ENCODE results near the gene PARL. TPM values are rescaled to one million over a fixed set of nuclear protein-coding genes. Genes with fewer than 3 reads are reported as not detected.

PARL gene
- total RNA-seq, 1 experiment from 2014 or later: 73.7 TPM

- no peaks in the 10 kb centered on the region for H3K27me3 ChIP-seq (replicated peaks; ENCODE audit: insufficient read depth, low read depth, low read length, poor library complexity)
- no peak overlapping the region for H3K4me3 ChIP-seq (ENCODE audit: low read depth, low read length, poor library complexity, severe bottlenecking)
- POLR2A ChIA-PET (ENCODE audit: low non-redundant PET): no interaction called here
- no peak for TF ChIP-seq EZH2 (IDR thresholded peaks at IDR 0.05; ENCODE audit: borderline replicate concordance, low read depth, low read length, poor library complexity, severe bottlenecking)
- TF ChIP-seq CTCF (conservative IDR thresholded peaks at IDR 0.05; ENCODE audit: low read depth, low read length): peak; percentile 87
- H3K36me3 ChIP-seq (ENCODE audit: insufficient read depth, low read length, poor library complexity, severe bottlenecking): no peaks in the 10 kb centered on the region
- DNase-seq (ENCODE audit: low spot score): peak; percentile 65
- CTCF ChIA-PET: interaction anchor here (0.6 to 1.0 kb wide), 12 partner anchors 11 to 773 kb away, joined by 3 to 13 read pairs (median 4); partner anchors contain the start of genes ABCF3 and PARL
- H3K4me1 ChIP-seq (ENCODE audit: insufficient read depth, low read length, poor library complexity, severe bottlenecking): no peaks in the 10 kb centered on the region
- no TSS peak for BruUV-seq (replicated peaks)
- intact Hi-C loops (cut with micrococcal nuclease; ENCODE audit: unreplicated experiment): loop anchor here (1.0 to 5.0 kb wide), 5 partner anchors 122 to 647 kb away; partner anchors contain the start of genes ABCC5, ALG3 and EEF1AKMT4
- H3K9me3 ChIP-seq (ENCODE audit: low read depth, low read length, poor library complexity, severe bottlenecking): no peaks in the 10 kb centered on the region
- no peak overlapping the region for H3K27ac ChIP-seq (ENCODE audit: low read depth, low read length, poor library complexity, severe bottlenecking)
Observed at GRCh38 chr3:183895296-183895695, 10.6 kb upstream of the PARL start.

- no TSS peak for BruUV-seq (replicated peaks)
- Histone ChIP-seq H3K4me1 (ENCODE audit: insufficient read depth, low read length, poor library complexity, severe bottlenecking) (no peaks in the 10 kb centered on the region), H3K36me3 (ENCODE audit: insufficient read depth, low read length, poor library complexity, severe bottlenecking) (no peaks in the 10 kb centered on the region), H3K9me3 (ENCODE audit: low read depth, low read length, poor library complexity, severe bottlenecking) (no peaks in the 10 kb centered on the region), H3K4me3 (ENCODE audit: low read depth, low read length, poor library complexity, severe bottlenecking) (no peak overlapping the region), H3K27ac (ENCODE audit: low read depth, low read length, poor library complexity, severe bottlenecking) (no peak overlapping the region), H3K27me3 (replicated peaks; ENCODE audit: insufficient read depth, low read depth, low read length, poor library complexity) (no peaks in the 10 kb centered on the region)
- DNase-seq (ENCODE audit: low spot score): no peak
- TF ChIP-seq EZH2 (IDR thresholded peaks at IDR 0.05; ENCODE audit: borderline replicate concordance, low read depth, low read length, poor library complexity, severe bottlenecking): no peak
- intact Hi-C loops (cut with micrococcal nuclease; ENCODE audit: unreplicated experiment): no loop called here
- CTCF ChIA-PET: no interaction called here
- POLR2A ChIA-PET (ENCODE audit: low non-redundant PET): no interaction called here
Observed at GRCh38 chr3:183892610-183893214, 8.0 kb upstream of the PARL start.

- no peak overlapping the region for H3K4me3 ChIP-seq (ENCODE audit: low read depth, low read length, poor library complexity, severe bottlenecking)
- no peaks in the 10 kb centered on the region for H3K27me3 ChIP-seq (replicated peaks; ENCODE audit: insufficient read depth, low read depth, low read length, poor library complexity)
- no TSS peak for BruUV-seq (replicated peaks)
- no peaks in the 10 kb centered on the region for H3K9me3 ChIP-seq (ENCODE audit: low read depth, low read length, poor library complexity, severe bottlenecking)
- intact Hi-C loops (cut with micrococcal nuclease; ENCODE audit: unreplicated experiment): no loop called here
- no peak for TF ChIP-seq CTCF (conservative IDR thresholded peaks at IDR 0.05; ENCODE audit: low read depth, low read length)
- TF ChIP-seq EZH2 (IDR thresholded peaks at IDR 0.05; ENCODE audit: borderline replicate concordance, low read depth, low read length, poor library complexity, severe bottlenecking): no peak
- peaks cover 4% of the 10 kb centered on the region for H3K36me3 ChIP-seq (ENCODE audit: insufficient read depth, low read length, poor library complexity, severe bottlenecking)
- no peak overlapping the region for H3K27ac ChIP-seq (ENCODE audit: low read depth, low read length, poor library complexity, severe bottlenecking)
- H3K4me1 ChIP-seq (ENCODE audit: insufficient read depth, low read length, poor library complexity, severe bottlenecking): peaks cover 12% of the 10 kb centered on the region
- ChIA-PET POLR2A (ENCODE audit: low non-redundant PET) (no interaction called here), CTCF (interaction anchor here (1.0 kb wide), 1 partner anchor 404 kb away, joined by 3 read pairs; no protein-coding TSS in a partner anchor)
- no peak for DNase-seq (ENCODE audit: low spot score)
Observed at GRCh38 chr3:183885766-183886165, 1.1 kb upstream of the PARL start.

GRCh38 chr3:183884097-183884426 is 618 bp downstream of the PARL start:
- Histone ChIP-seq H3K9me3 (ENCODE audit: low read depth, low read length, poor library complexity, severe bottlenecking) (no peaks in the 10 kb centered on the region), H3K27ac (ENCODE audit: low read depth, low read length, poor library complexity, severe bottlenecking) (peak overlapping the region; percentile 70), H3K27me3 (replicated peaks; ENCODE audit: insufficient read depth, low read depth, low read length, poor library complexity) (no peaks in the 10 kb centered on the region), H3K36me3 (ENCODE audit: insufficient read depth, low read length, poor library complexity, severe bottlenecking) (peaks cover 4% of the 10 kb centered on the region), H3K4me3 (ENCODE audit: low read depth, low read length, poor library complexity, severe bottlenecking) (peak overlapping the region; percentile 78), H3K4me1 (ENCODE audit: insufficient read depth, low read length, poor library complexity, severe bottlenecking) (peaks cover 12% of the 10 kb centered on the region)
- DNase-seq (ENCODE audit: low spot score): no peak
- CTCF ChIA-PET: interaction anchor here (0.5 to 1.3 kb wide), 5 partner anchors 12 to 388 kb away, joined by 3 to 8 read pairs (median 4); partner anchors contain the start of gene MAP6D1
- TF ChIP-seq CTCF (conservative IDR thresholded peaks at IDR 0.05; ENCODE audit: low read depth, low read length): no peak
- TF ChIP-seq EZH2 (IDR thresholded peaks at IDR 0.05; ENCODE audit: borderline replicate concordance, low read depth, low read length, poor library complexity, severe bottlenecking): no peak
- POLR2A ChIA-PET (ENCODE audit: low non-redundant PET): no interaction called here
- BruUV-seq (replicated peaks): no TSS peak
- intact Hi-C loops (cut with micrococcal nuclease; ENCODE audit: unreplicated experiment): loop anchor here (5.0 kb wide), 1 partner anchor 407 kb away; no protein-coding TSS in a partner anchor
